Stimulated activated CD4-positive, alpha-beta T cell treated with anti-CD3 and anti-CD28 coated beads, Interleukin-1b, Interleukin-23, amount 100 ng/mL, for 24 hours (primary cell): ENCODE data around the gene RABEP2.
A peak's percentile ranks its signal among the peaks of the same experiment; 100 is the strongest.
"Not testable (repeated sequence)": the region's sequence is repeated elsewhere in the genome, so short reads cannot be mapped to it uniquely, and the experiment has no call there.

Source experiments
- DNase-seq, 4 experiments: peaks; one replicate each; pipeline ENCODE4 v3.0.0-alpha.2; 2020; ENCODE audit warnings: low read depth in 4 of 4, low spot score in 1 of 4

RABEP2 gene

DNA sequence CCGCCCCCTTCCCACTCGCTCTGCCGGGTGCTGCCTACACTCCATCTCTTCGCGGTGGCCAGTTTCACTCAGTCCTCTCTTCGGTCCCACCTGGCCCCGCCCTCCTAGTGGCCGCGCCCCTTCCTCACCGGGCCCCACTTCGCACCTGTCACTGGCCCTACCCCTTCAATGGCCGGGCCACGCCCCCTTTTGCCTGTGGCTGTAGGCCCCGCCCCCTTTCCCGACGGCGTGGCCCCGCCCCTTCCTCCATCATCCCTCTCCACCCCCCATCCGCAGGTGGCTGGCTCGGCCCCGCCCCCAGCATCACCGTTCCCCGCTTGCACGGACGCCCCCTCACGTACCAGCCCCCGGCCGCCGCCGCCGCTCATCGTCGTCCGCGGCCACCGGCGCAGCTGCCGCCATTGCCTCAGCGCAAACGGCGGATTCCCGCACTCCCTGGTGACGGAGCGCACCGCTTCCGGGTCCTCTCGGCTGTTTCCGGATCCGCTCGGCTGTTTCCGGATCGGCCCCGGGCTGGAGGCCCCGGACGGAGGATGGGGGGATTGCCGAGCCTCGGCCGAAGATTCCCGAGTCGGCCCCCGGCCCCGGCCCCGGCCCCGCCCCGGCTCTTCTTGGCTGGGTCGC lies at the start of gene RABEP2:
TSS of gene RABEP2 (minus strand) at position 477 of the 624 bp plus-strand sequence. CDS start at position 402, 75 bp downstream.
- peak; percentile 90 to 97 (median 94) for DNase-seq

DNA sequence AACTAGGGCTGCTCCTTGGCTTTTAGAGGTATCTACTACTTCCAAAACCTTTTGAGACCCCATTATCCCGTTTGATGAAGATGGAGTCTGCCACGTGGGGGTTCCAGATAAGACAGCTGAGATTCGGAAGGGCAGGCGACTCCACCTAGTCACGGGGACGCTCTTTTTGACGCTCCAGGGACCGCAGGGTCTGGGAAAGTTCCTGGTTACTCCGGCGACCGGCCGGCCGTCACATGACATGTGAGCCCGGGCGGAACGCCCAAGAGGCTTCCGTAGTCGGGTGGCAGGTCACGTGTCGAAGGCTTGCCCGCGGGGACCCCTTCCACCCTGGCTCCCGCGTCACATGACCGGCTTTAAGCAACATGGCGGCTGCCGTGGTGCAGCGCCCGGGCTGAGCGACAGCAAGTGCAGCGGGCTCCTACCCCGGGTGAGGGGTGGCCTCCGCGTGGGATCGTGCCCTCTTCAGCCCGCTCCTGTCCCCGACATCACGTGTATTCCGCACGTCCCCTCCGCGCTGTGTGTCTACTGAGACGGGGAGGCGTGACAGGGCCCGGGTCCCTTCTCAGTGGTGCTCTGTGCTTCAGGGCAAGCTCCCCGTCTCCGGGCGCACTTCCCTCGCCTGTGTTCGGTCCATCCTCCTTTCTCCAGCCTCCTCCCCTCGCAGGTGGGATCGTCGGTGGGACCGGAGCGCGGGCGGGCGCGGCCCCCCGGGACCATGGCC lies 49.6 kb upstream of the RABEP2 start, which contains the start of gene SPNS1:
TSS of gene SPNS1 (plus strand) at position 342 of the 721 bp plus-strand sequence. CDS start at position 716, 374 bp downstream.
- peak; percentile 72 to 93 (median 88) for DNase-seq

DNA sequence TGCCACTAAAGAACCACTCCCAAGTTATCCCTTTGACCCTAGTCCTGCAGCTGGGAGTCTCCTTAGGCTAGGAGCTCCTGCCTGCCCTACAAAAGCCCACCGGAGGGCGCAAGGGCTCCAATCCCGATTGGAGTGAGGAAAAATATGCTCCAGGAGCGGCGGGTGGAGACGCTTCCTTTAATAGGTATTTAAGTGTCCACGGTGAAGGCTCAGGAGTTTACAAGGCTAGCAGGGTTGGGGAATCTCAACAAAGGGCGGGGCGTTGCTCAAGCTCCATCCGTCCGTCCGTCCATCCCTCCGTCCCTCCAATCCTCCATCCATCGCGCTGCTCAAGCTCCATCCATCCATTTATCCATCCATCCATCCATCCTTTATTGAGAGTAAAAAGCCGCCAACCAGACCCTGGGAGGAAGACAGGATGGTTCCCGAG lies 49.0 kb upstream of the RABEP2 start:
- DNase-seq = no peak

DNA sequence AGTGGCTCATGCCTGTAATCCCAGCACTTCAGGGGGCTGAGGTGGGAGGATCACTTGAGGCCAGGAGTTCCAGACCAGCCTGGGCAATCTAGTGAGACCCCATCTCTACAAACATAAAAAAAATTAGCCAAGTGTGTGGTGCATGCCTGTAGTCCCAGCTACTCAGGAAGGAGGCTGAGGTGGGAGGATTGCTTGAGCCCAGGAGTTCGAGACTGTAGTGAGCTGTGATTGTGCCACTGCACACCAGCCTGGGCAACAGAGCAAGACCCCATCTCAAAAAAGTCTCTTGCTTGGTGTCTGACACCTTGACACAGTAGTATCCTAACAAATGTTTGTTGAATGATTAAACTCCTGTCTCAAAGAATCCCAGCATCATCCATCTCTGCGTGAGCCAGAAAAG lies 44.7 kb upstream of the RABEP2 start:
- DNase-seq = not testable (repeated sequence)

GRCh38 chr16:28967156-28967555 lies 42.1 kb upstream of the RABEP2 start:
- DNase-seq = no peak

GRCh38 chr16:28964496-28964895 lies 39.5 kb upstream of the RABEP2 start:
- no peak for DNase-seq

GRCh38 chr16:28964072-28964471 lies 39.0 kb upstream of the RABEP2 start:
- DNase-seq = no peak

GRCh38 chr16:28958836-28959235 lies 33.8 kb upstream of the RABEP2 start:
- no peak for DNase-seq

DNA sequence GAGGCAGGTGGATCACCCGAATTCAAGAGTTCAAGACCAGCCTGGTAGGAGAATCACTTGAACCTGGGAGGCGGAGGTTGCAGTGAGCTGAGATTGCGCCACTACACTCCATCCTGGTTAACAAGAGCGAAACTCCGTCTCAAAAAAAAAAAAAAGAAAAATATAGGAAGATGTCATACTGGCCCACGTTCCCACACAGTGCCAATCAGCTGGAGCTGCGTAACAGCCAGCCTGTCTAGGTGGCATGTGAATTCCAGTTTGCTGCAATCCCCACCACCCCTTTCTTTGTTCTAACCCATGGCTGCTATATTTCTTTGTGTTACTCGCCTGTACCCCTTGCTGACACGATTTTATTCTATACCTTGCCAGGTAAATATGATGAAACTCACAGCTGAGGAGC lies 33.2 kb upstream of the RABEP2 start:
- no peak for DNase-seq

DNA sequence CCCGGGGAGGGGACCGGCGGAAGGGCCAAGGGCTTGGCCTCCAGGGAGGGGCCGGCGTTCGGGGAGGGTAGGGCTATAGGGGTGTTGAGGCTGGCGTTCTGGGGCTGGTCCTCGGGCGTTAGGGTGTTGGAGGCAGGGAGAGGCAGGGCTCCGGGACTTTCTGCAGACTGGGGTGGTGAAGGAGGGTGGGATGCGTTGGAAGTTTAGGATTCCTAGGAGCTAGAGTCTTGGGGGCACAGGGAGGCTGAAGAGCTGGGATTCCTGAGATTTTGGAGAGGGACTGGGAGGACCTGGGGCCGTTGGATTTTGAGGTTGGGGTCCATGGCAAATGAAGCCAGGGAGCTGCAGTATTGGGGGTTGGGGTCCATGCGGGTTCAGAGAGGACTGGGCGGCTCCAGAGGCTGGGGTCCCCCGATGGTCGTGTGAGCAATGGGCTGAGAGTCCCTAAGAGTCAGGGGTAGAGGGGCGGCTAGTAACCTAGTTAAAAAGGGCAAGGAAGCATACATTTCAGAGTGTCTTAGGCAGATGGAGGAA lies 26.4 kb upstream of the RABEP2 start:
- DNase-seq = peak in 2 of 4 experiments; percentile 8 to 22

DNA sequence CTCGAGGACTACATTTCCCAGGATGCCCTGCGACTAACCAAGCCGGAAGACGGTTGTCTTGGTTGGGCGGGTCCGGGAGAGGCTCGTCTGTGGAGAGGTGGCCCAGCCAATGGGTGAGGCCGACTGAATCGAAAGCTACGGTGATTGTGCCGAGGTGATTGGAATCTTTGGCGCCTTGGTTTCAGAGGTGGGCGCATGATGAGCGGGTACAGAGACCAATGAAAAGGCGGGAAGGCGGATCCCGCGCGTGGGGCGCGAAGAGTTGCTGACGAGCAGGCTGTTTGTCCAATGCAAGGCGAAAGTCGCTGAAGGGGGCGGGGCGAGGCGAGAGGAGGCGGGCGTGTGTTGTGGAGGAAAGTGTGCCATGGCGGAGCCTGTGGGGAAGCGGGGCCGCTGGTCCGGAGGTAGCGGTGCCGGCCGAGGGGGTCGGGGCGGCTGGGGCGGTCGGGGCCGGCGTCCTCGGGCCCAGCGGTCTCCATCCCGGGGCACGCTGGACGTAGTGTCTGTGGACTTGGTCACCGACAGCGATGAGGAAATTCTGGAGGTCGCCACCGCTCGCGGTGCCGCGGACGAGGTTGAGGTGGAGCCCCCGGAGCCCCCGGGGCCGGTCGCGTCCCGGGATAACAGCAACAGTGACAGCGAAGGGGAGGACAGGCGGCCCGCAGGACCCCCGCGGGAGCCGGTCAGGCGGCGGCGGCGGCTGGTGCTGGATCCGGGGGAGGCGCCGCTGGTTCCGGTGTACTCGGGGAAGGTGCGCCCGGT lies 25.8 kb upstream of the RABEP2 start, which contains the start of gene NFATC2IP:
TSS of gene NFATC2IP (plus strand) at position 290 of the 762 bp plus-strand sequence. CDS start at position 365, 75 bp downstream.
- peak; percentile 99 for DNase-seq

DNA sequence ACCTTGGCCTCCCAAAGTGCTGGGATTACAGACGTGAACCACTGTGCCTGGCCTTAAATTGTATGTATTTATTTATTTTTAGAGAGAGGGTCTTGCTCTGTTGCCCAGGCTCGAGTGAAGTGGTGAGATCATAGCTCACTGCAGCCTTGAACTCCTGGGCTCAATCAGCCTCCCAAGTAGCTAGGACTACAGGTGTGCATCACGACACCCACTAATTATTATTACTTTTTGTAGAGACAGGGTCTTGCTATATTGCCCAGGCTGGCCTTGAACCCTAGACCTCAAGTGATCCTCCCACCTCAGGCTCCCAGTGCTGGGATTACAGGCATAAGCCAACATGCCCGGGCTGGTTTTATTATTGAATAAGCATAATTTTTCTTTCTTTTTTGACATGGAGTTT lies 21.6 kb upstream of the RABEP2 start:
- DNase-seq = no peak

DNA sequence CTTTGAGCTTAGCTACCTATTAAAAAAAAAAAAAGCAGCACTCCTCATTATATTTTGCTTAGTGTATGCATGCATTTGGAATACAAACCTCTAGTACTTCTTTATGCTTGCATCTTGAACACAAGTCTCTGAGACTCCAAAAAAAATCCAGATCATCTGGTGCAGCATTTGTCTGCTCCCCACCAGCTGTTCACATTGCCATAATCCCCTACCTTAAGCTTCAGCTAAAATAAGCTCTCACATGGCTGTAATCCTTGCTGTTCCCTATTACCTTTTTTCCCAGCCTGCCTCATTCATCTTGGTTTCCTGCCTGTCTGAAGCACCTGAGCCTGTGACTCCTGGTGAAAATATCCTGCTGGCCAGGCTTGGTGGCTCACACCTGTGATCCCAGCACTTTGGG lies 18.2 kb upstream of the RABEP2 start:
- DNase-seq = no peak

GRCh38 chr16:28939825-28940224 lies 14.8 kb upstream of the RABEP2 start:
- not testable (repeated sequence) for DNase-seq

DNA sequence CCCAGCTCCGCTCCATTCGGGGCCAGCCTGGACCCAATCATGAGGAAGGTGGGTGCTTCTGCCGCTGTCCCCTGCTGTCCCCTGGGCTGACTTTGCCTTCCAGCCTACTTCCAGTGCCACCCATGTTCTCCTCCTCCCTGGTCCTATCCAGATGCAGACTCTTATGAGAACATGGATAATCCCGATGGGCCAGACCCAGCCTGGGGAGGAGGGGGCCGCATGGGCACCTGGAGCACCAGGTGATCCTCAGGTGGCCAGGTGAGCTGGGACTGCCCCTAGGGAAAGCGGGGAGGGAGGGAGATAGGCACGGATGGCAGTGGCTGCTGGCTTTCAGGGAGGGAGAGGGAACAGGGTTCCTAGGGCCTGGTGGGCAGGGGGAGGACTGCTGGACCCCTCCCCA lies 13.7 kb upstream of the RABEP2 start:
- no peak for DNase-seq

DNA sequence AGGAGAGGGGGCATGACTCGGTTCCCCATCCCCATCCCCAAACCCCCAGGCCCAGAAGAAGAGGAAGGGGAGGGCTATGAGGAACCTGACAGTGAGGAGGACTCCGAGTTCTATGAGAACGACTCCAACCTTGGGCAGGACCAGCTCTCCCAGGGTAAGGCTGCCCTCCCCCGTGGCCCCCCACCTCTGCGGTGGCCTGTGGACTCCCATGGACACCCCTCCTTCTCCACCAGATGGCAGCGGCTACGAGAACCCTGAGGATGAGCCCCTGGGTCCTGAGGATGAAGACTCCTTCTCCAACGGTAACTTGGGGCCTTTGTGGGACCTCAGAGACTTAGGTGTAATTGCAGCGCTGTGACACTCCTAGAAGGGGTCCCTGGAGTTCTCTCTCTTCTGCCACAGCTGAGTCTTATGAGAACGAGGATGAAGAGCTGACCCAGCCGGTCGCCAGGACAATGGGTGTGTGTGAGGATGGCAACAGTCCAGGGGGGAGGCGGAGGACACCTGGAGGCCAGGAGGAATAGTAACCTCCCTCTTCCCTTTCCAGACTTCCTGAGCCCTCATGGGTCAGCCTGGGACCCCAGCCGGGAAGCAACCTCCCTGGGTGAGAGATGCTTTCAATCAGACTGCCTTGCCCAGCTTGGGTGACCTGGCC lies 12.3 kb upstream of the RABEP2 start:
- DNase-seq = no peak

DNA sequence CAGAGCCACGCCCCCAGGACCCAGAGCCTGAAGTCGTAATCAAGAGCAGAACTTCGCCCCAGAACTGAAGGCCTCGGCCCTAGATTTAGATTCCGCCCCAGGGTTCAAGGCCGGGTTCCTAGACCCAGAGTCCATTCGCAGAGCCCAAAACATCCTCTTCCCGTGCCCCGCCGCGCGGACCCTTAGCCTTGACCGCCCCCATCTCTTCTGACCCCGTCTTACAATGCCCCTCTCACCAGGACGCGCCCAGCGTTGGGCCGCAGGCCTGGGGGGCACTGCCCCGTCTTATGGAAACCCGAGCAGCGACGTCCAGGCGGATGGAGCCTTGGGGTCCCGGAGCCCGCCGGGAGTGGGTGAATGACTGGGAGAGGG lies 11.7 kb upstream of the RABEP2 start:
- DNase-seq = no peak

GRCh38 chr16:28935924-28936783 lies 11.1 kb upstream of the RABEP2 start:
- peak; percentile 45 to 82 (median 76) for DNase-seq

- DNase-seq = no peak
Measured at GRCh38 chr16:28935346-28935745, 10.3 kb upstream of the RABEP2 start.

DNA sequence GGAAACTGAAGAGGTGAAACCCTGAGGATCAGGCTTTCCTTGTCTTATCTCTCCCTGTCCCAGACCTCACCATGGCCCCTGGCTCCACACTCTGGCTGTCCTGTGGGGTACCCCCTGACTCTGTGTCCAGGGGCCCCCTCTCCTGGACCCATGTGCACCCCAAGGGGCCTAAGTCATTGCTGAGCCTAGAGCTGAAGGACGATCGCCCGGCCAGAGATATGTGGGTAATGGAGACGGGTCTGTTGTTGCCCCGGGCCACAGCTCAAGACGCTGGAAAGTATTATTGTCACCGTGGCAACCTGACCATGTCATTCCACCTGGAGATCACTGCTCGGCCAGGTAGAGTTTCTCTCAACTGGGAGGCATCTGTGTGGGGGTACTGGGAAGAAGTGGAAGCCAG lies 8.1 kb upstream of the RABEP2 start:
- DNase-seq = no peak
